NOMO-1 treated with DMSO at 0.1 percent for 48 hours (cell line): Measurements from ENCODE around the gene BMAL1.
"Not testable (repeated sequence)": the region's sequence is repeated elsewhere in the genome, so short reads cannot be mapped to it uniquely, and the experiment has no call there.

Experiments
- DNase-seq: peaks from one replicate; lab custom pipeline; 2025; ENCODE audit not compliant: unreplicated experiment; lab: John Stamatoyannopoulos, UW

Gene BMAL1

DNA sequence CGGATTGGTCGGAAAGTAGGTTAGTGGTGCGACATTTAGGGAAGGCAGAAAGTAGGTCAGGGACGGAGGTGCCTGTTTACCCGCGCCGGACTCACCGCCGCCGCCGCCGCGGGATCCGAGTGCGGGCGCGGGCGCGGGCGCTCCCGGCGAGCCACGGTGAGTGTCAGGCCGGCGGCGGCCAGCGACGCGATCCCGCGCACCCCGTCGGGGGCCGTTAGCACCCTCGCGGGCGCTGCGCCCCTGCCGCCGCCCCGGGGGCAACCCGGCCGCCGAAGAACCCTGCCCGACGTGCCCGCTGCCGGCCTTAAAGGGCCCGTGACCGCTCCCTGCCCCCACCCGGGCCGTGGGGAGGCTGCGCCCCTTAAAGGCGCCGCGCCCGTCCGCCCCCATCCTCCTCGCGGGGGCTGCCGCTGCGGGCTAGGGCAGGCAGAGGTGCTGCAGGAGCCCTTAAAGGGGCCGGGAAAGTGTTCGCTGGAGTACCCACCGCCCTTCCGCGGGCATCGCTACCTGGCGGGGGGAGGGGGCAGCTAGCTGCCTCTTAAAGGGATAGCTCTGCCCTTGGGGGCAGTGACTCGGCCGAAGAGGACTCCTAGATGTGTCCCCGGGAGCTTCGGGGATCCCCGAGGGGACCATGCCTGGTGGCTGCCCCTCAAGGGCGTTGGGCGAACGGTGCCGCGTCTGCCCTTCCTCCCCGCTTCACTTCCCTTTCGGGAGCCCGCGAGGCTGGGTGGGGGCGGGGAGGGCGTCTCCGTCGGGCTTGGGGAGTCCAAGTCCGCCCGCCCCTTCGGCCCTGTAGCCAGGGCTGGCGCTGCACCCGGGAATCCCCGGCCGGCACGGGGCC, at the start of gene BMAL1:
TSS of gene BMAL1 (plus strand) at position 23 of the 841 bp plus-strand sequence. CDS start 76,519 bp downstream, outside the sequence.
- DNase-seq = peak; percentile 26

DNA sequence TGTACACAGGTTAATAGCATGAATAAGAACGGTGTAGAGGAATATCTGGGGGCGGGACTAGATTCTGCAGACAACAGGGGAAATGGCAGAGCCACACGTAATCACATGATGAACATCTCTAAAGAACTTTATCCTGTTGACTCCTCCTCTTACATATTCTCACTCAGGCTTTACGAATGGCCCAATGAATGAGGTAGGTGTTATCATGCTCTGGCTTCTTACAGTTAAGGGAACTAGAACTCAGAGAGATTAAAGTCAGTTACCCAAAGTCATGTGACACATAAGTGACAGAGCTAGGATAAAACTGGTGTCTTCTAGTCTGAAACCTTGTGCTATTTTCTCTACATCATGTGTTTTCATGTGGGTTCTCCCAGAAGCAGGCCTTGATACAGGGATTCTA, 49.0 kb upstream of the BMAL1 start:
- no peak for DNase-seq

DNA sequence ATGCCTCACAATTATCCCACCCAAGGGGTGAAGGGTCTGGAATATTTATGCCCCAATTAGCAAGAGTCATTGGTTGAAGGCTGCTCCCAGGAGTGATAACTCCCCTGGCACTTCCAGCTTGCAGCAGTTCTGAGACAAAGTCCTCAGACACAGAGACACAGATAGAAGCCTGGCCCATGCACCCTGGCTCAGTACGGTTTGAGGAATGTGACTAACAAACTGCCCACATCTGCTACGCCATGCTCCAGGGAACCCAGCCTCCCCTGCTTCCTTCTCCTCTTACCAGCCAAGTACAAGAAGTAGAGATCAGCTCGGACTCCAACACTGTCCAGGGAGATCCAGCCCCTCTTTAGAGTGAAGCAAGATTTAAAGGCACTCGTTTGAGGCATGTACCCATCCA, 48.5 kb upstream of the BMAL1 start:
- DNase-seq = no peak

DNA sequence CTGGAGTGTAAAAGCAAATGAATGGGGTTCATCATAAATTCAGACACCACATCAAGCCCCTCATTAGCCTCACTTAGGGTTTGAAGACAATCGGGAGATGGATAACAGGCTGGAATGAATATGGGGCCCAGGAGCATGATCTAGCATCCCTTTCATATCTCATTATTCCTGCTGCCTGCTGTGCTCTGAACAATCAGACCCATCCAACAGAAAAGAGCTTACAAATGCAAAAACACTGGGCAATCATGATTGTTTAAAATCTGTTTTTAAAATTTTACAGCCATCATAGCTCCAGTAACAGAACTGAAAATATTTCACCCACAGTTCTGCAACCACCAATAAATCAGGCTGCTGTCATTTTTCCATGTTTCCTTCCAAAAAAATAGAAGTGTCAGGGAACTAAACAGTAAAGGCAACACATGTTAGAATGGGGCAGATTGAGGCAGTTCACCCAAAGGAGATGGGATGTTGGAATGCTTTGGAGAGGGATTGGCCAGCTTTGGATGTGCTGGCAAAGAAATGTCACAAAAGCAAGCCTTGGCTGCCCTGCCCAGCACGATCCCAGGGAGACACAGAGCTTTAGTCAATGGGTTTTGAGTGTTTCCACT, 47.8 kb upstream of the BMAL1 start:
- no peak for DNase-seq

DNA sequence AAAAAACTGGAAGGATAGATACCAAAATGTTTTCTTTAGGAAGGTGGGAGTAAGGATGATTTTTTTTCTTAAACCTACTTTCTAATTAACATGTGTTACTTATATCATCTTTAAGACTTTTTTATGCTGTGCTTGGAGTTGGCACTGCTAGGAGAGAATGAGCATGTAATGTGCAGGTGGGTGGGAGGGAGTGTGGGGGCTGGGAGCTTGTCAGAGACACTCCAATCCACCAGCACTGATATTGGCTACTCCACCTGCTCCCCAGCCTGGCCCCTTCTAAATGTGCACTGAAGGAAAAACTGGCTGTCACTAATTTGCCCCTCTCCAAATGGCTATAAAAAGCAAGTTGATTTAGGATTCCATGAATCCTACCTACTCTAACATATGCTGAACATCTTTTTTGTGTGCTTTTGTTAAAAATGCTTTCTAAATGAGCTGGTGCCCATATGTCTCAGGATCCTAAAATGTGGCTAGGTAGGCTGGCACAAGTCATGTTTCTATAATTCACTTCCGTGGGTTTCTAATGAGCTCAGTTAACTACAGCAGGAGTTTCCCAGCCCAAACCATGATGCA, 44.3 kb upstream of the BMAL1 start:
- no peak for DNase-seq

DNA sequence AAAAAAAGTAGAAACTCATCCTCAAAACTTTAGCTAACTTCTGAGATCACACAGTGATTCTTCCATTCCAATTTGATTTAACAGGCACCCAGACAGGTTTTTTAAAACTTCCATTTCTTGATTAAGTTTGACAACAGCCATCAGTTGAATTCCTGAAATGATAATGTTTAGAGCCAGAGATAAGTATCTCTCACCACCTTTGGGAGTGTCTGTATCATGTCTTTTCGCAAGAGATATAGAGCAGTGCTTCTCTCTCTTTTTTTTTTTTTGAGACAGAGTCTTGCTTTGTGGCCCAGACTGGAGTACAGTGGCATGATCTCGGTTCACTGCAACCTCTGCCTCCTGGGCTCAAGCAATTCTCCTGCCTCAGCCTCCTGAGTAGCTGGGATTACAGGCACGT, 41.7 kb upstream of the BMAL1 start:
- no peak for DNase-seq

DNA sequence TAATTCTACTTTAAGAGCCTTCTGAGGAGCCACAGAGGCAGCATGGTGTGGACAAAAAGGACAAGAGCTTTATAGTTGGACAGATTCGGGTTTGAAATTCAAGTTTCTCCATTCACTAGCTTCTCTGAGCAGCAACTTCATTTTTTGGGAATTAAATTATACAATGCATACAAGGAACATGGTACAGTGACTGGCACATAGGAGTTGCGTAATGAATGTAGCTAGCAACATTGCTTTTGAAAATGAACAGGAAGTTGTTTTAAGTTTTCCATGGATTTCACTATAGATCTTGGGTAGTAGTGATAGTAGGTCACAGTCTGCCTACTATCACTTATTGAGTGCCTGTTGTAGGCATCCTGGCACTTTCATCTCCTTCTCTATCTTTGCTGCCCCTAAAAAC, 41.0 kb upstream of the BMAL1 start:
- DNase-seq = no peak

DNA sequence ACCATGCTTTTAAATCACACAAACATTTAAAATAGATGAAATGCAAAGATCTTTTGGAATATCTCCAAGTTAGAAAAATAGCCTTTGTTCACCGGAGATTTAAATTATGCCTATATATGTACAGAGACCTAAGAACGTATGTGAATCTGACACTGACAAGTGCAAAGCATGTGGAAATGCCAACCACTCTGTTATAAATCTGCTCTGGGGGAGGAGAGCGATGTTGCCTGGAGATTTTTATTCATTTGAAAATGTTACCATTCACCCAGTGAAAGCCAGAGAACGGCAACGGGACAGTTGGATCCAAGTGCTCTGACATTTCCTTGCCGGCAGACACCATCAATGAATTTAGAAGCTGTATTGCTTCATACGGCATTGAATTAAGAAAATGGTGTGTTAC, 39.8 kb upstream of the BMAL1 start:
- no peak for DNase-seq

DNA sequence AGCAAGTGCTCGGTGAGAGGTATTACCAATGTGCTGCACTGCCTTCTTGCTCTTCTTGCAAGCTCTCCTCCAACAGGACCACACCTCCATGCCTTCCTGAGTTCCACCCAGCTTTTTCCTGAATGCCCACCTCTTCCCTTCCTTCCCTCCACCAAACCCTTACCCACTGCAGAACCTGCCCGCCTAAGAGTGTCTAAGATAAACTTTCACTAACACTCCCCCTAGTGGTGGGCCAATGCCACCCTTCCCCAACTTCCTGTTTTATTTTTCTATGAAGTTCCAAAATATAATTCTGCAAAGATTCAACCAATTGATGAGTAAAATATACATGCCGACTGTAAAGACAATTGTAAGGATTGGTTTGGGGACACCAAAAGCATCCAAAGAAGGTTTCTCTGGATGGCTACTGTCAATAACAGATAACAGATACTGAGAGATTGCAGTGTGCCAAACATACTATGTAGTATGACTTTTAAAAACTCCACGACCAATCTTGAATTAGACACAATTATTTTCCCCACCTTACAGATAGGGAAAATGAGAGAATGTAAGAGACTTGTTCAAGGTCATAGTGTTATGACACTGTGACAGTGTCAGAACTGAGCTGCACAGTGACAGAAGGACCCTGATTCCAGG, 38.6 kb upstream of the BMAL1 start:
- DNase-seq = peak; percentile 51

DNA sequence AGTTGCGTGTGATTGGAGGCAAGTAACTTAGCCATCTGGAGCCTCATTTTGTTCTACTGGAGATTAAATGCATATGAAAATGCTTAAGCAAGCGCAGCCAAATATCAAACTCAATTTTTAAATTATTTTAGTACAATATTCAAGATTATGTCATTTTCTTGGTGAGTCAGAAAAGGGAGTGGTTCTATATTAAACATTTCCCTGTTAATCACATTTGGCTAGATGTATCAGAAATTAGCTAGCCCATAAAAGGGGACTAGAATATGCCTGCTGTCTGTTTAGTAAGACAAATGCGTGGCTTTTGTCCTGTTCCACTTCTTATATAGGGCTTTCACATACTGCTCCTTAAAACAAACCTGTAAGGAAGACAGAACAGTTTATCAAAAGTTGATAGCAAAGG, 35.0 kb upstream of the BMAL1 start:
- no peak for DNase-seq

DNA sequence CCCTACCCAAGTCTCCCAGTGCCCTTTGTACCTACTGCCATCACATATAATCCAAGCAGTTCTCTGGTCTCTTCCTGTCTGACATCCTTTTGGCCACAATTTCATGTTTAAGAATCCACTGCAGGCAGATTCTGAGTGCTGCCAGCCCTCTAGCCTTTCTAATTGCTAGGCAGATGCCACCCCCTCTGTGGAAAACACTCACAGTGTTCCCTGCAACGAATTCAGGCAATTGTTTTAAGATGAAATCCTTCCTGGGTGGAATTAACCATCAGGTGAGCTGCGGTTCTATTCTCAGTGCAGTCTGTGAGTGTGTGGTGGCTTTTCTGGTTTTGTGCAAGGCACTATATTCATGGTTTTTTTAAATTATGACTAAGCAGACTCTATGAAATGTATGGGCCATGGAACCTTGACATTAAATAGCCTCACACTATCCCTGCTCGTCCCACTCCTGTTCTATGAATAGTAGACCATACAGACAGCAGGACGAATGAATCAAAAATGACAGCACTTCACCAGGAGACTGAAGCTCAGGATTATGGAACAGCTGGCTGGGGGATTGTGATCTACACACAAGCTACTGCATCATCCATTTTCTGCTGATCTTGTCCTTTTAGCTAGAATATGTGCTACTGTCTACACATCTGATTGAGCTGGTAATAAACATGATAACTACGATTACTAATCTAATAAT, 29.8 kb upstream of the BMAL1 start:
- DNase-seq = no peak

DNA sequence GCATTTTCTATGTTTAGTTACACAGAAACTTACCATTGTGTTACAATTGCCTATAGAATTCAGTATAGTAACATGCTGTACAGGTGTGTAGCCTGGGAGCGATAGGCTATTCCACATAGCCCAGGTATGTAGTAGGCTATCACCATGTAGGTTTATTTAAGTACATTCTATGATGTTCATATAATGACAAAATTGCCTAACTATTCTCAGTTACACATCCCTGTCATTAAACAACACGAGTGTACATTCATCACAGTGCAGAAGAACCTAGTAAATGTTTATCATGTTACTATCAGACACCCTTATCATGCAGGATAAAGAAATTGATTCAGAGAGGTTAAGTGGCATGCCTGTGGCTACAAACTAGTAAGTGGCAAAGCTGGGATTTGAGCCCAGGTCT, 28.4 kb upstream of the BMAL1 start:
- DNase-seq = no peak

DNA sequence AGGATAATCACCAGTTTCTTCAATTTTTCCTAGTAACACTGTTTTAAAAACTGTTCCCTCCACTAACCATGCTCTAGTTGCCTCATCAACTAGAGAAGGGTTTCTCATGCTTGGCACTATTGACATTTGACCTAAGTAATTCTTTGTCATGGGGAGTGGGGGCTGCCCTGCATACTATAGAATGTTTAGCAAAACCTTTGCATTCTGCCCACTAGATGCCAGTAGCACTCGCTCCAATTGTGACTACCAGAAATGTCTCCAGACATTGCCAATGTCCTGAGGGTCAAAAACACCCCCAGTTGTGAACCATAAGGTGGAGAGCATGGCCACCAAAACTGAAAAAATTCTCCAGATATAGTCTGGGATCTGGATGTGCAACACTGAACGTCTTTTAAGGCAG, 27.6 kb upstream of the BMAL1 start:
- peak; percentile 10 for DNase-seq

DNA sequence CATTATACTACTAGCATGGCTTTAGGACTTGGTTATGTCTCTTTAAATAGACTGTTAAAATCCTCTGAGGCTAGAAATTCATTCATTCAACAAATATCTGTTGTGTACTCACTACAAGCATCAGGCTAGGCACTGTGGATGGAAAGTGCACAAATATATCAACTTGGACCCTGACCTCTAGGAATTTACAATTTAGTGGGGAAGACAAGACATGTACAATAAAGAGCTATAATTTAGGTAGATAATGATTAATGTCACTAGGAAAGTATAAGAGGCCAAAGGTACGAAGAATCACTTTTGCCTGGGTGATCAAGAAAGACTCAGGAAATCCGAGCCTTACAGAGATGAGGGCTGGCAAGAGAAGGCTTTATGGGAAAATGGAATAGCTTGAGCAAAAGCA, 25.6 kb upstream of the BMAL1 start:
- no peak for DNase-seq

DNA sequence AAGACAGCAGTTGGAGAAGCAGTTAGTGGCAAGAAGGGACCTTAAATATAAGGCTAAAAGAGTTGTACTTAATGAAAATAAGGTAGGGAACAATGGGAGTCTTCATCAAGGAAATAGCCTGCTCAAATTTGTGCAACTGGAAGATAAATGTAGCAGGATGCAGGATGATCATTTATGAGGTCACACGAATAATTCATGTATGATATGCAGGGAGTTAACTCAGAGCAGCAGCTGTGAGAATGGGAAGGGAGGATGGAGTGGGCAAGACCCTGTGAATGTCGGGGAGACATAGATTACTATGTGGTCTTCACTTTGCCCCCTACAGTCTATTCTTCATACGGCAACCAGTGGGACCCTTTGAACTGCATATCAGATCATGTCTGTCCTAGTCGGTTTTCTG, 25.2 kb upstream of the BMAL1 start:
- no peak for DNase-seq

DNA sequence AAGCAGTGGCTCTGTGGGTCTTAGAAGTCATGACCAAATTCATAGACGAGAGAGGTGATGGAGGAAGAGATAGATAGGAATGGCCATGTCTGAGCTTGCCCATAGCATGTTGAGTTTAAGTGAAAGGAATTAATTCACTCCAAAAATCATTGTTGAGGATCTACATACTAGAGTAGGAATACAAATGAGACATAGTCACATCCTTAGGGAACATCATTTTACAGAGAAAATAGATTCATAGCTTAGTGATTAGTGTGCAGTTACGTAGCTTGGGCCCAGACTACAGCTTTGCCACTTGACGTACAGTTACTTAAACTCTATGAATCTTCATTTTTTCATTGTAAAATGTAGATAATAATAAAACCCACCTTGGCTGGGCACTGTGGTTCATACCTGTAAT, 21.4 kb upstream of the BMAL1 start:
- DNase-seq = no peak

DNA sequence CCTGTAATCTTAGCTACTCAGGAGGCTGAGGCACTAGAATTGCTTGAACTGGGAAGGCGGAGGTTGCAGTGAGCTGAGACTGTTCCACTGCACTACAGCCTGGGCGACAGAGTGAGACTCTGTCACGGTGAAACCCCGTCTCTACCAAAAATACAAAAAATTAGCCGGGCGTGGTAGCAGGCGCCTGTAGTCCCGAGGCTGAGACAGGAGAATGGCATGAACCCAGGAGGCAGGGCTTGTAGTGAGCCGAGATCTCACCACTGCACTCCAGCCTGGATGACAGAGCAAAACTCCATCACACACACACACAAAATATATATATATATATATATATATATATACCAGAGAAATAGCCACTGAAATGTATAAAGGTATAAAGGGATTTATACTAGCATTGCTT, 19.5 kb upstream of the BMAL1 start:
- DNase-seq = not testable (repeated sequence)

DNA sequence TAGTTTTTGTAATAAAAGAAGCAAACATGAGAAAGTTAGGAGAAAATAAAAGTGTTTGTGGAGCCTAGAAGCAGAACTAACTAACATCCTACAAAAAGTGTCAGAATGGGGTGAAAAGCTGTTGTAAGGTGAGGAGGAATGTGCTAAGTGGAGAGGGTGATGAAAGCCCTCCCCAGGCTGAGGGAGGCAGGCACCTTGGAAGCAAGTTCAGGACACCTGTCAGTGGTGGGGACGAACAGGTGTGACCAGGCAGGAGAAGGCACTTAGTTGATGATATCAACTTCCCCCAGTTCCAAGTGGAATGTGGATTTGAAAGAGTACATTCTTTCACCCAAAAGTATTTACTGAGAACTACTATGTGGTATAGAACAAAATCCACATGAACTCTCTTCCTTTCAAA, 18.7 kb upstream of the BMAL1 start:
- DNase-seq = no peak

DNA sequence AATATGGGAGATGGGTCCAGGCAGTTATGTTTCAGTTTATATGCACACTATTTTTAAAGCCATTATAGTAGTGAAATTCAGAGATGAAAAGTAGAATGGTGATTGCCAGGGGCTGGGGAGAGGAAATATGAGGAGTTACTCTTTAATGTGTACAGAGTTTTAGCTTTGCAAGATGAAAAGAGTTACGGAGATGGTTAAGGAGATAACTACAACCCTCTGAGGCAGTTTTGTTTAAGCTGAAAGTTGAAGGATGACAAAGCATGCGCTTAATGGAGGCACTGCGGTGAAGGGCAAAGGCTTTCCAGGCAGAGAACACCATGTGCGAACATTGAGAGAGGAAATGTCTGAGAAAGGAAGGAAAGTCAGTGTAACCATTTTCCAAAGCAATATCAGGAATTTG, 18.2 kb upstream of the BMAL1 start:
- DNase-seq = no peak

DNA sequence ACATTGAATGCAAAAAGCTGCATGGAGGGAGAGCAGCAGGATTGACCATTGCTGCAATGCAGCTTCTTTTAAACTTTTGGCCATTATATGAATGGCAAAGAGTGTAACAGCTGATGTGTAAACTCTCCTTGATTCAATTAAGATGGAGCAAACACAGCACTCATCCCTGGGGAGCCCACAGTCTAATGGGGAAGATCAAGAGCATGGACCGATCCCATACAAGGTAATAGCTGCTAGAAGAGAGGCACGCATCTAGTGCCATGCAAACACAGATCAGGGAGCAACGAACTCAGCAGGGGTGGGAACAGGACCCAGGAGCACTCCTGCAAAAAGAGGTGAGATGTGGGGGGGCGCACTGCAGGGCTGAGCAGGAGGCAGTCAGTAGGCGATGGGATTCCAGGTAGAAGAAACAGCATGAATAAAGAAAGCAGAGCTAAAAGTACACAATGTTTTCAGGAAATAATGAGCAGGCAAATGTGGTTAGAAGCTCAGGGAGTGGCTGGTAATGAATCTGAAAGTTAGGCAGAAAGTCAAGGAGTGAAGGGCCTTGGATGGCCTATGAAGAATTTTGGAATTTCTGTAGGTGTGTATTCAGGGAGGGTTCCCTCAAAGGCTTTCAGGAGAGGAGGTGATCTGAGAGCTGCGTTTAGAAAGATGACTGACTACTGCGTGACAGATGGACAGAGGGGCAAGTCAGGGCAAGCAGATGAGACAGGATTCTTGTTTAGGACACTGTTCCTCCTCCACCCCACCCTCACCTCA, 17.2 kb upstream of the BMAL1 start:
- no peak for DNase-seq
